Loucy (cell line): Measurements from ENCODE around the gene FOXO4.

Source experiments
- H2AFZ ChIP-seq: fragments of 200-600 bp; sonication (generic); 2 replicates; pipeline ENCODE4 v1.6.0; 2016; ENCODE audit warnings: antibody characterized with exemption, mild to moderate bottlenecking, low read length, moderate library complexity
- H3F3A ChIP-seq: fragments of 200-600 bp; 2 replicates; pipeline ENCODE4 v1.6.0; 2016; ENCODE audit warnings: antibody characterized with exemption, low read depth, mild to moderate bottlenecking
- H3K27me3 ChIP-seq: fragments of 200-600 bp; sonication (generic); 2 replicates; pipeline ENCODE4 v1.6.1; 2014; ENCODE audit warnings: low read length, mild to moderate bottlenecking; ENCODE audit not compliant: insufficient read depth, poor library complexity, severe bottlenecking
- H3K36me3 ChIP-seq: fragments of 200-600 bp; sonication (generic); 2 replicates; pipeline ENCODE4 v1.6.1; 2016; ENCODE audit warnings: low read length; ENCODE audit not compliant: insufficient read depth
- H3K4me1 ChIP-seq: fragments of 200-600 bp; sonication (generic); 2 replicates; pipeline ENCODE4 v1.5.1; 2014; ENCODE audit warnings: low read length, mild to moderate bottlenecking; ENCODE audit not compliant: insufficient read depth, poor library complexity, severe bottlenecking
- H3K4me2 ChIP-seq: fragments of 200-600 bp; sonication (generic); 2 replicates; pipeline ENCODE4 v1.6.0; 2014; ENCODE audit warnings: antibody characterized with exemption, low read length, low read depth, mild to moderate bottlenecking; ENCODE audit not compliant: poor library complexity, severe bottlenecking
- H3K4me3 ChIP-seq: fragments of 200-600 bp; sonication (generic); 2 replicates; pipeline ENCODE4 v1.5.1; 2014; ENCODE audit warnings: low read length, mild to moderate bottlenecking, mixed read lengths; ENCODE audit not compliant: poor library complexity, severe bottlenecking
- H3K79me2 ChIP-seq: fragments of 200-600 bp; sonication (generic); 2 replicates; pipeline ENCODE4 v1.6.1; 2014; ENCODE audit warnings: low read length; ENCODE audit not compliant: insufficient read depth
- H3K9ac ChIP-seq: fragments of 200-600 bp; sonication (generic); 2 replicates; pipeline ENCODE4 v1.6.0; 2014; ENCODE audit warnings: mild to moderate bottlenecking, low read depth, low read length, moderate library complexity; ENCODE audit not compliant: poor library complexity, severe bottlenecking
- H3K9me2 ChIP-seq: fragments of 200-600 bp; sonication (generic); replicated peaks from 2 replicates; pipeline ENCODE4 v1.6.1; 2016; ENCODE audit warnings: low read depth, low read length, mixed read lengths
- H3K9me3 ChIP-seq: fragments of 200-600 bp; sonication (generic); 2 replicates; pipeline ENCODE4 v1.6.1; 2014; ENCODE audit warnings: mild to moderate bottlenecking, antibody characterized with exemption, low read length, low read depth; ENCODE audit not compliant: insufficient read depth
- H4K20me1 ChIP-seq: fragments of 200-600 bp; sonication (generic); 2 replicates; pipeline ENCODE4 v1.6.0; 2014; ENCODE audit warnings: antibody characterized with exemption, low read length, mild to moderate bottlenecking; ENCODE audit not compliant: insufficient read depth, poor library complexity, severe bottlenecking
- EZH2phosphoT487 ChIP-seq: fragments of 200-600 bp; IDR thresholded peaks from 2 replicates; pipeline ENCODE4 v1.6.1; 2018; ENCODE audit warnings: antibody characterized with exemption, mild to moderate bottlenecking, moderate library complexity, borderline replicate concordance
- TF ChIP-seq, protein P1 (sequence below): fragments of 200-600 bp; sonication (generic); conservative IDR thresholded peaks from 2 replicates; pipeline ENCODE4 v1.5.1; 2014; ENCODE audit warnings: mild to moderate bottlenecking, antibody characterized with exemption, low read length

FOXO4 gene

DNA sequence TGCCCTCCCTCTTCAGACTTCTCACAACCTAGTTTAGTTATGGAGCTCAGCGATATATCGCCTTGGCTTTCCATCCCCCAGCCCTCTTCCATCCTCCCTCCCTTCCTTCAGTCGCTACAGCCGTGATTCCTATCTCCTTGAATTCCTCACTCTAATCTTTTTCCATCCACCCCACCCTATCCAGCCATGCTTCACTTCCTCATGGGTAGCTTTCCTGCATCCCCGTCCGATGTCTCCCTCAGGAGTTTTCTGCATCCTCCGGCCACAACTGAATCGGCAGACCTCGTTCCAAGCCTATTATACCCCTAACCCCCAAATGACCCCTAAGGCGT is 28.0 kb upstream of the FOXO4 start:
- H3F3A ChIP-seq, result no peaks in the 10 kb centered on the region
- no peaks in the 10 kb centered on the region; the same call in 1 of the 2 replicates for H3K36me3 ChIP-seq
- peak overlapping the region; percentile 97 for H3K4me3 ChIP-seq
- H3K27me3 ChIP-seq, result no peaks in the 10 kb centered on the region
- H3K9me3 ChIP-seq, result no peaks in the 10 kb centered on the region
- peaks cover 12% of the 10 kb centered on the region for H4K20me1 ChIP-seq
- peaks cover 17% of the 10 kb centered on the region for H3K4me1 ChIP-seq
- H3K9ac ChIP-seq, result peak overlapping the region; percentile 89
- peak overlapping the region; percentile 80 for H3K4me2 ChIP-seq
- no peaks in the 10 kb centered on the region for H3K9me2 ChIP-seq
- peak overlapping the region; percentile 98 for H2AFZ ChIP-seq
- TF ChIP-seq, protein P1, sequence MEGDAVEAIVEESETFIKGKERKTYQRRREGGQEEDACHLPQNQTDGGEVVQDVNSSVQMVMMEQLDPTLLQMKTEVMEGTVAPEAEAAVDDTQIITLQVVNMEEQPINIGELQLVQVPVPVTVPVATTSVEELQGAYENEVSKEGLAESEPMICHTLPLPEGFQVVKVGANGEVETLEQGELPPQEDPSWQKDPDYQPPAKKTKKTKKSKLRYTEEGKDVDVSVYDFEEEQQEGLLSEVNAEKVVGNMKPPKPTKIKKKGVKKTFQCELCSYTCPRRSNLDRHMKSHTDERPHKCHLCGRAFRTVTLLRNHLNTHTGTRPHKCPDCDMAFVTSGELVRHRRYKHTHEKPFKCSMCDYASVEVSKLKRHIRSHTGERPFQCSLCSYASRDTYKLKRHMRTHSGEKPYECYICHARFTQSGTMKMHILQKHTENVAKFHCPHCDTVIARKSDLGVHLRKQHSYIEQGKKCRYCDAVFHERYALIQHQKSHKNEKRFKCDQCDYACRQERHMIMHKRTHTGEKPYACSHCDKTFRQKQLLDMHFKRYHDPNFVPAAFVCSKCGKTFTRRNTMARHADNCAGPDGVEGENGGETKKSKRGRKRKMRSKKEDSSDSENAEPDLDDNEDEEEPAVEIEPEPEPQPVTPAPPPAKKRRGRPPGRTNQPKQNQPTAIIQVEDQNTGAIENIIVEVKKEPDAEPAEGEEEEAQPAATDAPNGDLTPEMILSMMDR, result no peak
- no peak for TF ChIP-seq EZH2phosphoT487
- H3K79me2 ChIP-seq, result peaks cover 37% of the 10 kb centered on the region

DNA sequence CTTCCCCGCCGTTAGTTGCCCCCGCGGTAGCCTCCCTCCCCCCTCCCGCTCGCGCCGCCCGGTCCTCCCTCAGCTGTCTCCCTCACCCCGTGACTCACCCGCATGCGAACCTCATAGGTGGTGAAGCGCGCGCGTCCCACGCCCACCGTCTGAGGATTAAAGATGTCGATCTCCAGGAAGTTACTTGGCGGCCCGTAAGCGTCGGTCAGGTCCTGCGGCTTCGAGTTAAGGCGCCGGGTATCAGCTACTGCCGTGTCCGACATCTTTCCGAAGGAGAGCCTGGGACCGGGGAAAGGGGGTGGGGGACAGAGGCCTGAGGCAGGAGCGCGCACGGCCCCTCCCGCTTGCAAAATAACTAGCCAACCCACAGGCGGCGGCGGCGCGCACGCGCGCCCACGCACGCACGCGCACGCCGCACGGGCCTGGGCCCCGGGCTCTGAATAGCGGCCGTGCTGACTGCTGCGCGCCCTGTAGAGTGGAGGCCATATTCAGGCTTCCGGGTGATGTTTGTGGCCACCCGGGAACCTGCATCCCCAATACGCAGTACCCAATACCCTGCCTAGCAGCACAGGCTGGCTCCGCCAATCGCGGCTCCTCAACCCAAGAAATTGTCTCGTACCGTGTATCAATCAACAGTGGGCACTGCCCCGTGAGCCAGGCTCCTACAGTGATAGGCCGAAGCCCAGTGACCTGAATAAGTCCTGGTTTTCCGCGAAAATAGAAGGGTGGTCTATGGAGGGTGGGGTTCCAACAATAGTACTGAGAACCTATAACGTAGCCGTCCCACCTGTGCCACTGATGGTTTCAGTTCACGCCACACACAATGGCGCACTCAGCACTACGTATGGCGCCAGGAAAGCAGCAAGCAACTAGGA is 27.4 kb upstream of the FOXO4 start, which contains the start of gene SNX12:
Gene SNX12, minus strand, starts transcription at position 291 of the 875 bp plus-strand sequence. Its CDS starts 28 bp downstream, at position 263.
- TF ChIP-seq, protein P1, result no peak
- TF ChIP-seq EZH2phosphoT487, result no peak
- Histone ChIP-seq H3K4me3 (peak within 1 kb of the TSS; percentile 97), H3F3A (no peaks in the 10 kb centered on the region), H3K4me2 (peak within 1 kb of the TSS; percentile 80), H3K9ac (peak within 1 kb of the TSS; percentile 89), H3K36me3 (no peaks in the 10 kb centered on the region), H4K20me1 (peaks cover 12% of the 10 kb centered on the region), H3K27me3 (no peaks in the 10 kb centered on the region), H2AFZ (peak within 1 kb of the TSS; percentile 98), H3K4me1 (peaks cover 17% of the 10 kb centered on the region), H3K9me3 (no peaks in the 10 kb centered on the region), H3K9me2 (no peaks in the 10 kb centered on the region), H3K79me2 (peaks cover 37% of the 10 kb centered on the region)

DNA sequence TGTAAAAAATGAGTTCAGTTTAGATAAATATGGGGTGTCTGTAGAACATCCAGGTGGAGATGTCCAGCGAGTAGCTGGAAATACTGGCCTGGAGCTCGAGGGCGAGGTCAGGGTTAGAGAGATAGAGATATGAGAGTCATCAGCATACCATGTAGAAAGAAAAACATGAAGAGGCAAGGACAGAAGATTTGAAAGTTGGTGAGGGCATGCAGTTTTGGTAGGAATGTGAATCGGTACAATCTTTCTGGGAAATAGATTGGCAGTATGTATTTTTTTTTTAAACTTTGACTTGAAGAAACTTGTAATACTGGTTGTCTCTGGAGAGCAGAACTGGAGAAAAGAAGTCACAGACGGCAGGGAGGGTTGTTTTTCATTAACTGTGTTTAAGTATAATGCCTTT is 25.1 kb upstream of the FOXO4 start:
- H3K9ac ChIP-seq, result no peak overlapping the region

More for the DNA sequence above, 25.1 kb upstream of the FOXO4 start:
- Histone ChIP-seq H3F3A (no peaks in the 10 kb centered on the region), H3K9me3 (no peaks in the 10 kb centered on the region), H3K9me2 (no peaks in the 10 kb centered on the region), H3K36me3 (no peaks in the 10 kb centered on the region), H3K27me3 (no peaks in the 10 kb centered on the region), H3K4me2 (no peak overlapping the region), H4K20me1 (peaks cover 6% of the 10 kb centered on the region), H2AFZ (peak overlapping the region; percentile 32; the same call in 1 of the 2 replicates), H3K79me2 (peaks cover 23% of the 10 kb centered on the region), H3K4me1 (peaks cover 9% of the 10 kb centered on the region), H3K4me3 (no peak overlapping the region)
- no peak for TF ChIP-seq EZH2phosphoT487
- TF ChIP-seq, protein P1, result no peak
